HFFc6 (cell line): ENCODE data around the gene SGCE. TPM values are rescaled to one million over a fixed set of nuclear protein-coding genes. Genes with fewer than 3 reads are reported as not detected.

Source experiments
- DNase-seq: peaks from one replicate; pipeline ENCODE4 v3.0.0-alpha.2; 2018
- H3K27ac Mint-ChIP-seq: 2 replicates; pipeline ENCODE4 v1.8.0; 2020; ENCODE audit warnings: mild to moderate bottlenecking, mixed read lengths
- H3K27me3 Mint-ChIP-seq: 2 replicates; pipeline ENCODE4 v1.8.0; 2021; ENCODE audit warnings: mild to moderate bottlenecking, moderate library complexity, mixed read lengths; ENCODE audit not compliant: insufficient read depth
- H3K36me3 Mint-ChIP-seq: 2 replicates; pipeline ENCODE4 v1.8.0; 2021; ENCODE audit warnings: low read depth, mixed read lengths
- H3K4me1 Mint-ChIP-seq: 2 replicates; pipeline ENCODE4 v1.8.0; 2020; ENCODE audit warnings: low read depth, mixed read lengths
- H3K4me3 Mint-ChIP-seq: 2 replicates; pipeline ENCODE4 v1.8.0; 2020; ENCODE audit warnings: mild to moderate bottlenecking, moderate library complexity, mixed read lengths
- H3K9me3 Mint-ChIP-seq: 2 replicates; pipeline ENCODE4 v1.8.0; 2020; ENCODE audit warnings: mild to moderate bottlenecking, mixed read lengths
- CTCF ChIP-seq: fragments of 200-600 bp; sonication (generic); IDR thresholded peaks from 2 replicates; pipeline ENCODE4 v1.5.0; 2021; ENCODE audit warnings: antibody characterized with exemption, mild to moderate bottlenecking
- total RNA-seq, 6 experiments: library from RNA; stranded (reverse); fragmentation: NEBNext Ultra II Directional; extraction: Animal tissue kit (Norgen Biotek cat#: 25700); gene quantifications; 2 replicates in 1 of 6; 3 replicates in 5 of 6; pipeline ENCODE4 v1.2.3, GENCODE V29; 2021

Gene SGCE
- total RNA-seq, 6 experiments from 2014 or later: 30.2 to 52.7 (median 49.0) TPM

- Mint-ChIP-seq H3K4me1 (peaks cover 33% of the 10 kb centered on the region), H3K27me3 (no peaks in the 10 kb centered on the region), H3K4me3 (peak overlapping the region; percentile 70; the same call in 1 of the 2 replicates), H3K9me3 (no peaks in the 10 kb centered on the region), H3K27ac (peak overlapping the region; percentile 90), H3K36me3 (no peaks in the 10 kb centered on the region)
- TF ChIP-seq CTCF: no peak
- DNase-seq: no peak
Measured at GRCh38 chr7:94633014-94633341, 23.0 kb downstream of the SGCE start.

GRCh38 chr7:94632338-94633013 lies 23.5 kb downstream of the SGCE start:
- Mint-ChIP-seq H3K4me3 (peak overlapping the region; percentile 70; the same call in 1 of the 2 replicates), H3K9me3 (no peaks in the 10 kb centered on the region), H3K27ac (peak overlapping the region; percentile 90), H3K36me3 (no peaks in the 10 kb centered on the region), H3K27me3 (no peaks in the 10 kb centered on the region), H3K4me1 (peaks cover 33% of the 10 kb centered on the region)
- peak; percentile 86 for DNase-seq
- TF ChIP-seq CTCF: no peak

- no peak for TF ChIP-seq CTCF
- no peak for DNase-seq
- H3K27me3 Mint-ChIP-seq: no peaks in the 10 kb centered on the region
- no peaks in the 10 kb centered on the region for H3K36me3 Mint-ChIP-seq
- H3K27ac Mint-ChIP-seq: peak overlapping the region; percentile 90; the same call in 1 of the 2 replicates
- peaks cover 33% of the 10 kb centered on the region for H3K4me1 Mint-ChIP-seq
- no peak overlapping the region for H3K4me3 Mint-ChIP-seq
- H3K9me3 Mint-ChIP-seq: no peaks in the 10 kb centered on the region
Measured at GRCh38 chr7:94630855-94631254, 25.1 kb downstream of the SGCE start.

- no peak overlapping the region for H3K4me3 Mint-ChIP-seq
- H3K27me3 Mint-ChIP-seq: no peaks in the 10 kb centered on the region
- H3K27ac Mint-ChIP-seq: no peak overlapping the region
- no peaks in the 10 kb centered on the region for H3K9me3 Mint-ChIP-seq
- H3K36me3 Mint-ChIP-seq: no peaks in the 10 kb centered on the region; the same call in 1 of the 2 replicates
- TF ChIP-seq CTCF: no peak
- DNase-seq: no peak
- peaks cover 19% of the 10 kb centered on the region for H3K4me1 Mint-ChIP-seq
Measured at GRCh38 chr7:94623820-94624219, 32.1 kb downstream of the SGCE start.

GRCh38 chr7:94621120-94621519 lies 34.8 kb downstream of the SGCE start:
- Mint-ChIP-seq H3K27me3 (no peaks in the 10 kb centered on the region; the same call in 1 of the 2 replicates), H3K27ac (peak overlapping the region; percentile 78), H3K4me1 (peaks cover 28% of the 10 kb centered on the region), H3K9me3 (no peaks in the 10 kb centered on the region), H3K36me3 (peaks cover 4% of the 10 kb centered on the region; the same call in 1 of the 2 replicates), H3K4me3 (peak overlapping the region; percentile 18; the same call in 1 of the 2 replicates)
- DNase-seq: no peak
- TF ChIP-seq CTCF: no peak
